GM23338 (cell line): ENCODE measurements around the gene UBE2G2. TPM values are rescaled to one million over a fixed set of nuclear protein-coding genes. Genes with fewer than 3 reads are reported as not detected.

Experiments
- ATAC-seq: fragments of 200-7000 bp; cut with Tn5 transposase; 3 replicates; pipeline ENCODE4 v1.9.1; 2020
- DNase-seq: peaks from one replicate; pipeline ENCODE4 v3.0.0-alpha.2; 2015; ENCODE audit warnings: low spot score
- H2AFZ ChIP-seq: fragments of 200-600 bp; sonication (generic); 2 replicates; pipeline ENCODE4 v1.8.0; 2016; ENCODE audit warnings: antibody characterized with exemption, mild to moderate bottlenecking, moderate library complexity
- H3F3A ChIP-seq: fragments of 200-600 bp; sonication (generic); replicated peaks from 2 replicates; pipeline ENCODE4 v1.8.0; 2017; ENCODE audit warnings: antibody characterized with exemption, mixed run types, low read depth
- H3K27ac ChIP-seq: fragments of 200-600 bp; sonication (generic); 2 replicates; pipeline ENCODE4 v1.6.1; 2016; ENCODE audit warnings: low read depth
- H3K27me3 ChIP-seq: fragments of 200-600 bp; sonication (generic); 2 replicates; pipeline ENCODE4 v1.8.0; 2016; ENCODE audit warnings: mild to moderate bottlenecking, mixed run types, moderate library complexity; ENCODE audit not compliant: insufficient read depth
- H3K36me3 ChIP-seq: fragments of 200-600 bp; sonication (generic); 2 replicates; pipeline ENCODE4 v1.8.0; 2016; ENCODE audit warnings: mild to moderate bottlenecking; ENCODE audit not compliant: insufficient read depth
- H3K4me1 ChIP-seq: fragments of 200-600 bp; sonication (generic); 2 replicates; pipeline ENCODE4 v1.8.0; 2016; ENCODE audit warnings: mild to moderate bottlenecking, moderate library complexity; ENCODE audit not compliant: insufficient read depth
- H3K4me2 ChIP-seq: fragments of 200-600 bp; sonication (generic); 2 replicates; pipeline ENCODE4 v1.7.1; 2017; ENCODE audit warnings: mixed run types
- H3K4me3 ChIP-seq: fragments of 200-600 bp; sonication (generic); 2 replicates; pipeline ENCODE4 v1.6.1; 2016; ENCODE audit warnings: mixed run types
- H3K79me2 ChIP-seq: fragments of 200-600 bp; sonication (generic); replicated peaks from 2 replicates; pipeline ENCODE4 v1.8.0; 2017; ENCODE audit warnings: mild to moderate bottlenecking; ENCODE audit not compliant: insufficient read depth
- H3K9me2 ChIP-seq: fragments of 200-600 bp; sonication (generic); 2 replicates; pipeline ENCODE4 v1.8.0; 2017; ENCODE audit not compliant: insufficient read depth
- H4K20me1 ChIP-seq: fragments of 200-600 bp; sonication (generic); replicated peaks from 2 replicates; pipeline ENCODE4 v1.8.0; 2017; ENCODE audit warnings: mild to moderate bottlenecking; ENCODE audit not compliant: insufficient read depth
- H3K27ac Mint-ChIP-seq: 2 replicates; pipeline ENCODE4 v1.8.0; 2020; ENCODE audit warnings: inconsistent platforms, mild to moderate bottlenecking, moderate library complexity, mixed read lengths
- H3K27me3 Mint-ChIP-seq: 3 replicates; pipeline ENCODE4 v1.8.0; 2022; ENCODE audit warnings: low read depth, mild to moderate bottlenecking, moderate library complexity, mixed read lengths, inconsistent platforms; ENCODE audit not compliant: insufficient read depth, poor library complexity
- H3K36me3 Mint-ChIP-seq: 3 replicates; pipeline ENCODE4 v1.8.0; 2021; ENCODE audit warnings: low read depth, mild to moderate bottlenecking, inconsistent platforms, moderate library complexity, mixed read lengths
- H3K4me1 Mint-ChIP-seq: 3 replicates; pipeline ENCODE4 v1.8.0; 2020; ENCODE audit warnings: mild to moderate bottlenecking, inconsistent platforms, mixed read lengths
- H3K4me3 Mint-ChIP-seq: 3 replicates; pipeline ENCODE4 v1.8.0; 2021; ENCODE audit warnings: moderate library complexity, mild to moderate bottlenecking, inconsistent platforms, mixed read lengths
- H3K9me3 Mint-ChIP-seq: 3 replicates; pipeline ENCODE4 v1.8.0; 2020; ENCODE audit warnings: moderate library complexity, mild to moderate bottlenecking, inconsistent platforms, mixed read lengths
- EZH2 ChIP-seq: fragments of 200-600 bp; sonication (generic); IDR thresholded peaks from one replicate; pipeline ENCODE4 v1.8.0; 2017; ENCODE audit warnings: antibody characterized with exemption, mild to moderate bottlenecking, low read depth; ENCODE audit not compliant: unreplicated experiment
- EZH2phosphoT487 ChIP-seq: fragments of 200-600 bp; sonication (generic); IDR thresholded peaks from one replicate; pipeline ENCODE4 v1.8.1; 2018; ENCODE audit warnings: antibody characterized with exemption; ENCODE audit not compliant: unreplicated experiment
- NANOG ChIP-seq: IDR thresholded peaks from 2 replicates; pipeline ENCODE4 v1.6.1; 2016; ENCODE audit warnings: antibody characterized with exemption, borderline replicate concordance
- POLR2AphosphoS5 ChIP-seq: IDR thresholded peaks from 2 replicates; pipeline ENCODE4 v1.6.1; 2016; ENCODE audit warnings: antibody characterized with exemption, low read depth
- ZNF114 ChIP-seq: fragments of 250-450 bp; sonication (Bioruptor Pico); IDR thresholded peaks from 2 replicates; pipeline ENCODE4 v1.5.0; 2020; ENCODE audit warnings: mild to moderate bottlenecking, moderate library complexity
- polyA plus RNA-seq: library from polyadenylated mRNA; unstranded; fragments of >200 nt; fragmentation: Nextera tagmentation; extraction: Ambion mirVana; gene quantifications from 2 replicates; pipeline ENCODE4 v1.2.1, GENCODE V29; 2016
- total RNA-seq: library from RNA; depleted of rRNA; stranded (reverse); fragments of >200 nt; shearing (Covaris generic); gene quantifications from 2 replicates; pipeline ENCODE4 v1.2.3, GENCODE V29; 2014
- TF ChIP-seq, protein P1 (sequence below), 2 experiments: fragments of 200-600 bp in 1 of 2; sonication (generic) in 1 of 2; conservative IDR thresholded peaks; 2 replicates each; pipeline versions ENCODE4 v1.5.1 to v1.6.1; 2016 to 2017; ENCODE audit warnings: antibody characterized with exemption in 2 of 2, low read depth in 2 of 2, mild to moderate bottlenecking in 2 of 2, moderate library complexity in 1 of 2
- TF ChIP-seq, protein P2 (sequence below): IDR thresholded peaks from one replicate; pipeline ENCODE4 v1.6.1; 2018; ENCODE audit warnings: antibody characterized with exemption; ENCODE audit not compliant: unreplicated experiment
- TF ChIP-seq, protein P3 (sequence below): fragments of 250-450 bp; sonication (Bioruptor Pico); IDR thresholded peaks from 2 replicates; pipeline ENCODE4 v1.5.0; 2020; ENCODE audit warnings: mild to moderate bottlenecking, moderate library complexity

The UBE2G2 gene
- total and polyA plus RNA-seq, 2 experiments from 2014 or later: 66.4 to 100 TPM

DNA sequence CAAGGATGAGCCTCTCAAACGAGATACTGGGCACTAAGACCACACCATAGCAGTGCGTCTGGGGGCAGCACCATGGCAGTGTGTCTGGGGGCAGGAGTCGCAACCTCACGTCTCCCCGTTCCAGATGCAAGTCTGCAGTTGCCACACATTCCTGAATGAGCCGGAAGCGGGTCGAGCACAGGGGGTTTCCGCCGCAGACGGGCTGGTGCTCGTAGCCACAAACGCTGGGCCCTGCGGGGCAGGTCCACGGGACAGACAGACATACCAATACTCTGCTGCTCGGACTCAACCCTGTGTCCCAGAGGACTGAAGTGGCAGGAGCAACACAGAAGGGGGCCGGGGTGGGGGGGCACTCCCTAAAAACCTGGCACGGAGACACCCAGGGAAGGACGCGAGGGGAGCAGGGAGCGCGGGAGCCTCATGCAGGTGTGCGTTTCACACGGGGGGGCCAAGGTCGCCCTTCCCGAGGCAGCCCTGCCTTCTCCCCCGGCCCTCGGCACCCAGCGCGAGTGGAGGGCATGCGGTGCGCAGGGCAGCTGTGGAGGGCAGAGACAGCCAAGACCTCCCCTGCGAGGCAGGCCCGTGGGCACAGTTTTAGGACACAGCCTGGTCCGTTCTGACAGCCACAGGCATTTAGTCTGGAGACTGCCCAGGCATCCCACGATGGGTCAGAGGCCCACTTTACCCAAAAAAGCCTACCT is 47.4 kb upstream of the UBE2G2 start (continued):
- TF ChIP-seq, protein P1, sequence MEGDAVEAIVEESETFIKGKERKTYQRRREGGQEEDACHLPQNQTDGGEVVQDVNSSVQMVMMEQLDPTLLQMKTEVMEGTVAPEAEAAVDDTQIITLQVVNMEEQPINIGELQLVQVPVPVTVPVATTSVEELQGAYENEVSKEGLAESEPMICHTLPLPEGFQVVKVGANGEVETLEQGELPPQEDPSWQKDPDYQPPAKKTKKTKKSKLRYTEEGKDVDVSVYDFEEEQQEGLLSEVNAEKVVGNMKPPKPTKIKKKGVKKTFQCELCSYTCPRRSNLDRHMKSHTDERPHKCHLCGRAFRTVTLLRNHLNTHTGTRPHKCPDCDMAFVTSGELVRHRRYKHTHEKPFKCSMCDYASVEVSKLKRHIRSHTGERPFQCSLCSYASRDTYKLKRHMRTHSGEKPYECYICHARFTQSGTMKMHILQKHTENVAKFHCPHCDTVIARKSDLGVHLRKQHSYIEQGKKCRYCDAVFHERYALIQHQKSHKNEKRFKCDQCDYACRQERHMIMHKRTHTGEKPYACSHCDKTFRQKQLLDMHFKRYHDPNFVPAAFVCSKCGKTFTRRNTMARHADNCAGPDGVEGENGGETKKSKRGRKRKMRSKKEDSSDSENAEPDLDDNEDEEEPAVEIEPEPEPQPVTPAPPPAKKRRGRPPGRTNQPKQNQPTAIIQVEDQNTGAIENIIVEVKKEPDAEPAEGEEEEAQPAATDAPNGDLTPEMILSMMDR (conservative IDR thresholded peaks at IDR 0.05; ENCODE audit: low read depth in 2 of 2): no peak

DNA sequence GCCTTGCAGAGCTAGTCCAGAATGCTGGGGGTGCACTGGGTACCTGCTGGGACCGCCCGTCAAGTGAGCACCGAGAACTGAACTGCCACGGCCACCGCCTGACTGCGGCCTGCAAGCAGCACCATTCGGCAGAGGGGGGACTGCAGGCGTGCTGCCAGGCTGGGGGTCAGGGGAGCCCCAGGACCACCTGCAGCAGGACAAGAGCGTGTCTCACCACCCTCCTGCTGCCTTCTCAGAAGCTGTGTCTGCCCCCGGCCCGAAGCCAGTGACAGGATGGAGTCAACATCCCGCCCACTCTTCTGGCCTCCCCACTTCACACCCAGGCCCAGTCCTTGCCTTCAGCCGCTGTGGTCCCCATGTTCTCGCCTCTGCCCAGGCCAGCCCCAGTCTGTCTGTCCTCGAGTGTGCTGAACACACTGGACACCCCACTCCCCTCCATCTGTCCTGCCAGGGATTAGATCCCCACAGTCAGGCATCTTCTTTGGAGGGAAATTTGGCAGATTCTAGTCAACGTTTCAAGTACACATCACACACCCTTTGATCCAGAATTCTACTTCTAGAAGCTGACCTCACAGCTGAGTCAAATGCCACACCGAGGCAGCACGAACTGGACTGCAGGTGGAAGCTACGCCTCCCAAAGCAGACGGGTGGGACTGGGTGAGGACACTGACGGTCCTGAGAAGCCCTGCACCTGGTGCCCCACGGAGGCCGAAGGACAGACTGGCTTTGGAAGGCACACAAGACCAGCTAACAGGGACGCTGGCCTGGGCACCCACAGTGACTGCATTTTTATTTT is 45.8 kb upstream of the UBE2G2 start:
- H3K4me3 ChIP-seq: no peak overlapping the region
- H3K27ac Mint-ChIP-seq: no peak overlapping the region
- H3K4me1 ChIP-seq: peaks cover 11% of the 10 kb centered on the region
- H3K4me2 ChIP-seq: no peak overlapping the region
- peaks cover 3% of the 10 kb centered on the region; the same call in 1 of the 2 replicates for H3F3A ChIP-seq
- H3K27me3 Mint-ChIP-seq: peaks cover 16% of the 10 kb centered on the region
- no peaks in the 10 kb centered on the region for H3K27me3 ChIP-seq
- no peak overlapping the region for H3K27ac ChIP-seq
- no peak for ATAC-seq
- no peaks in the 10 kb centered on the region for H3K9me2 ChIP-seq
- H4K20me1 ChIP-seq: no peaks in the 10 kb centered on the region; the same call in 1 of the 2 replicates
- no peak overlapping the region for H2AFZ ChIP-seq
- no peak for DNase-seq
- peaks cover 3% of the 10 kb centered on the region; the same call in 1 of the 2 replicates for H3K79me2 ChIP-seq
- no peak overlapping the region for H3K4me3 Mint-ChIP-seq
- 0 out of 2 replicates have a peak, but pooled peaks cover 26% of the 10 kb centered on the region for H3K36me3 ChIP-seq
- H3K9me3 Mint-ChIP-seq: no peaks in the 10 kb centered on the region; the same call in 2 of the 3 replicates
- H3K4me1 Mint-ChIP-seq: peaks cover 13% of the 10 kb centered on the region
- H3K36me3 Mint-ChIP-seq: peaks cover 32% of the 10 kb centered on the region
- TF ChIP-seq, protein P1 (conservative IDR thresholded peaks at IDR 0.05; ENCODE audit: low read depth in 2 of 2): no peak
- TF ChIP-seq, protein P2, sequence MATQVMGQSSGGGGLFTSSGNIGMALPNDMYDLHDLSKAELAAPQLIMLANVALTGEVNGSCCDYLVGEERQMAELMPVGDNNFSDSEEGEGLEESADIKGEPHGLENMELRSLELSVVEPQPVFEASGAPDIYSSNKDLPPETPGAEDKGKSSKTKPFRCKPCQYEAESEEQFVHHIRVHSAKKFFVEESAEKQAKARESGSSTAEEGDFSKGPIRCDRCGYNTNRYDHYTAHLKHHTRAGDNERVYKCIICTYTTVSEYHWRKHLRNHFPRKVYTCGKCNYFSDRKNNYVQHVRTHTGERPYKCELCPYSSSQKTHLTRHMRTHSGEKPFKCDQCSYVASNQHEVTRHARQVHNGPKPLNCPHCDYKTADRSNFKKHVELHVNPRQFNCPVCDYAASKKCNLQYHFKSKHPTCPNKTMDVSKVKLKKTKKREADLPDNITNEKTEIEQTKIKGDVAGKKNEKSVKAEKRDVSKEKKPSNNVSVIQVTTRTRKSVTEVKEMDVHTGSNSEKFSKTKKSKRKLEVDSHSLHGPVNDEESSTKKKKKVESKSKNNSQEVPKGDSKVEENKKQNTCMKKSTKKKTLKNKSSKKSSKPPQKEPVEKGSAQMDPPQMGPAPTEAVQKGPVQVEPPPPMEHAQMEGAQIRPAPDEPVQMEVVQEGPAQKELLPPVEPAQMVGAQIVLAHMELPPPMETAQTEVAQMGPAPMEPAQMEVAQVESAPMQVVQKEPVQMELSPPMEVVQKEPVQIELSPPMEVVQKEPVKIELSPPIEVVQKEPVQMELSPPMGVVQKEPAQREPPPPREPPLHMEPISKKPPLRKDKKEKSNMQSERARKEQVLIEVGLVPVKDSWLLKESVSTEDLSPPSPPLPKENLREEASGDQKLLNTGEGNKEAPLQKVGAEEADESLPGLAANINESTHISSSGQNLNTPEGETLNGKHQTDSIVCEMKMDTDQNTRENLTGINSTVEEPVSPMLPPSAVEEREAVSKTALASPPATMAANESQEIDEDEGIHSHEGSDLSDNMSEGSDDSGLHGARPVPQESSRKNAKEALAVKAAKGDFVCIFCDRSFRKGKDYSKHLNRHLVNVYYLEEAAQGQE: no peak
- TF ChIP-seq, protein P3, sequence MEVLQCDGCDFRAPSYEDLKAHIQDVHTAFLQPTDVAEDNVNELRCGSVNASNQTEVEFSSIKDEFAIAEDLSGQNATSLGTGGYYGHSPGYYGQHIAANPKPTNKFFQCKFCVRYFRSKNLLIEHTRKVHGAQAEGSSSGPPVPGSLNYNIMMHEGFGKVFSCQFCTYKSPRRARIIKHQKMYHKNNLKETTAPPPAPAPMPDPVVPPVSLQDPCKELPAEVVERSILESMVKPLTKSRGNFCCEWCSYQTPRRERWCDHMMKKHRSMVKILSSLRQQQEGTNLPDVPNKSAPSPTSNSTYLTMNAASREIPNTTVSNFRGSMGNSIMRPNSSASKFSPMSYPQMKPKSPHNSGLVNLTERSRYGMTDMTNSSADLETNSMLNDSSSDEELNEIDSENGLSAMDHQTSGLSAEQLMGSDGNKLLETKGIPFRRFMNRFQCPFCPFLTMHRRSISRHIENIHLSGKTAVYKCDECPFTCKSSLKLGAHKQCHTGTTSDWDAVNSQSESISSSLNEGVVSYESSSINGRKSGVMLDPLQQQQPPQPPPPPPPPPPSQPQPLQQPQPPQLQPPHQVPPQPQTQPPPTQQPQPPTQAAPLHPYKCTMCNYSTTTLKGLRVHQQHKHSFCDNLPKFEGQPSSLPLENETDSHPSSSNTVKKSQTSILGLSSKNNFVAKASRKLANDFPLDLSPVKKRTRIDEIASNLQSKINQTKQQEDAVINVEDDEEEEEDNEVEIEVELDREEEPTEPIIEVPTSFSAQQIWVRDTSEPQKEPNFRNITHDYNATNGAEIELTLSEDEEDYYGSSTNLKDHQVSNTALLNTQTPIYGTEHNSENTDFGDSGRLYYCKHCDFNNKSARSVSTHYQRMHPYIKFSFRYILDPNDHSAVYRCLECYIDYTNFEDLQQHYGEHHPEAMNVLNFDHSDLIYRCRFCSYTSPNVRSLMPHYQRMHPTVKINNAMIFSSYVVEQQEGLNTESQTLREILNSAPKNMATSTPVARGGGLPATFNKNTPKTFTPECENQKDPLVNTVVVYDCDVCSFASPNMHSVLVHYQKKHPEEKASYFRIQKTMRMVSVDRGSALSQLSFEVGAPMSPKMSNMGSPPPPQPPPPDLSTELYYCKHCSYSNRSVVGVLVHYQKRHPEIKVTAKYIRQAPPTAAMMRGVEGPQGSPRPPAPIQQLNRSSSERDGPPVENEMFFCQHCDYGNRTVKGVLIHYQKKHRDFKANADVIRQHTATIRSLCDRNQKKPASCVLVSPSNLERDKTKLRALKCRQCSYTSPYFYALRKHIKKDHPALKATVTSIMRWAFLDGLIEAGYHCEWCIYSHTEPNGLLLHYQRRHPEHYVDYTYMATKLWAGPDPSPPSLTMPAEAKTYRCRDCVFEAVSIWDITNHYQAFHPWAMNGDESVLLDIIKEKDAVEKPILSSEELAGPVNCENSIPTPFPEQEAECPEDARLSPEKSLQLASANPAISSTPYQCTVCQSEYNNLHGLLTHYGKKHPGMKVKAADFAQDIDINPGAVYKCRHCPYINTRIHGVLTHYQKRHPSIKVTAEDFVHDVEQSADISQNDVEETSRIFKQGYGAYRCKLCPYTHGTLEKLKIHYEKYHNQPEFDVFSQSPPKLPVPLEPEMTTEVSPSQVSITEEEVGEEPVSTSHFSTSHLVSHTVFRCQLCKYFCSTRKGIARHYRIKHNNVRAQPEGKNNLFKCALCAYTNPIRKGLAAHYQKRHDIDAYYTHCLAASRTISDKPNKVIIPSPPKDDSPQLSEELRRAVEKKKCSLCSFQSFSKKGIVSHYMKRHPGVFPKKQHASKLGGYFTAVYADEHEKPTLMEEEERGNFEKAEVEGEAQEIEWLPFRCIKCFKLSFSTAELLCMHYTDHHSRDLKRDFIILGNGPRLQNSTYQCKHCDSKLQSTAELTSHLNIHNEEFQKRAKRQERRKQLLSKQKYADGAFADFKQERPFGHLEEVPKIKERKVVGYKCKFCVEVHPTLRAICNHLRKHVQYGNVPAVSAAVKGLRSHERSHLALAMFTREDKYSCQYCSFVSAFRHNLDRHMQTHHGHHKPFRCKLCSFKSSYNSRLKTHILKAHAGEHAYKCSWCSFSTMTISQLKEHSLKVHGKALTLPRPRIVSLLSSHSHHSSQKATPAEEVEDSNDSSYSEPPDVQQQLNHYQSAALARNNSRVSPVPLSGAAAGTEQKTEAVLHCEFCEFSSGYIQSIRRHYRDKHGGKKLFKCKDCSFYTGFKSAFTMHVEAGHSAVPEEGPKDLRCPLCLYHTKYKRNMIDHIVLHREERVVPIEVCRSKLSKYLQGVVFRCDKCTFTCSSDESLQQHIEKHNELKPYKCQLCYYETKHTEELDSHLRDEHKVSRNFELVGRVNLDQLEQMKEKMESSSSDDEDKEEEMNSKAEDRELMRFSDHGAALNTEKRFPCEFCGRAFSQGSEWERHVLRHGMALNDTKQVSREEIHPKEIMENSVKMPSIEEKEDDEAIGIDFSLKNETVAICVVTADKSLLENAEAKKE (CRISPR knock-in tag): no peak
- no peak for TF ChIP-seq EZH2phosphoT487
- TF ChIP-seq POLR2AphosphoS5: no peak
- no peak for TF ChIP-seq ZNF114
- no peak for TF ChIP-seq EZH2
- no peak for TF ChIP-seq NANOG
